PFSK-1 (cell line): Measurements from ENCODE around the gene KIF26A.

Source experiments
- POLR2AphosphoS5 ChIP-seq: IDR thresholded peaks from 2 replicates; pipeline ENCODE4 v1.6.1; 2012; ENCODE audit warnings: low read depth, mild to moderate bottlenecking, control low read depth, low read length, moderate library complexity
- REST ChIP-seq, 2 experiments: IDR thresholded peaks; 2 replicates each; pipeline versions ENCODE4 v1.6.1 to v1.8.0; 2011 to 2012; ENCODE audit warnings: low read depth in 2 of 2, low read length in 2 of 2, control low read depth in 1 of 2, inconsistent platforms in 1 of 2, mild to moderate bottlenecking in 1 of 2, moderate library complexity in 1 of 2; ENCODE audit not compliant: insufficient read depth in 1 of 2
- TAF1 ChIP-seq: IDR thresholded peaks from 2 replicates; pipeline ENCODE4 v1.6.1; 2012; ENCODE audit warnings: low read length, control low read depth, borderline replicate concordance; ENCODE audit not compliant: insufficient read depth

GRCh38 chr14:104095426-104096310 lies 42.7 kb upstream of the KIF26A start:
- TF ChIP-seq POLR2AphosphoS5: no peak
- no peak for TF ChIP-seq TAF1
- TF ChIP-seq REST (IDR thresholded peaks at IDR 0.05; ENCODE audit: insufficient read depth in 1 of 2, low read depth in 2 of 2, low read length in 2 of 2): no peak
